ENCODE measurements around the gene MCEE. TPM values are rescaled to one million over a fixed set of nuclear protein-coding genes. Genes with fewer than 3 reads are reported as not detected.

The MCEE gene
- total RNA-seq, 1 donor from 2014 or later, result 19.5 TPM

GRCh38 chr2:71064754-71065621 is 65.0 kb downstream of the MCEE start:
- Histone ChIP-seq H3K27ac (no peak overlapping the region), H3K9me3 (no peaks in the 10 kb centered on the region), H3K4me3 (no peak overlapping the region), H3K27me3 (no peaks in the 10 kb centered on the region), H3K4me1 (peaks cover 9% of the 10 kb centered on the region), H3K36me3 (no peaks in the 10 kb centered on the region)
- DNase-seq, result no peak
- no peak for TF ChIP-seq CTCF (IDR thresholded peaks at IDR 0.05)
- peak; percentile 14 for ATAC-seq
- intact Hi-C loops (cut with DNase I), result no loop called here

GRCh38 chr2:71064110-71064611 is 65.9 kb downstream of the MCEE start:
- no peak overlapping the region for H3K4me3 ChIP-seq
- no peak for ATAC-seq
- H3K9me3 ChIP-seq, result no peaks in the 10 kb centered on the region
- DNase-seq, result no peak
- no peak for TF ChIP-seq CTCF (IDR thresholded peaks at IDR 0.05)
- no peak overlapping the region for H3K27ac ChIP-seq
- no peaks in the 10 kb centered on the region for H3K36me3 ChIP-seq
- H3K4me1 ChIP-seq, result peaks cover 1% of the 10 kb centered on the region
- intact Hi-C loops (cut with DNase I), result no loop called here
- H3K27me3 ChIP-seq, result no peaks in the 10 kb centered on the region

GRCh38 chr2:71063216-71063615 is 66.8 kb downstream of the MCEE start:
- Histone ChIP-seq H3K27me3 (no peaks in the 10 kb centered on the region), H3K4me1 (no peaks in the 10 kb centered on the region), H3K27ac (no peak overlapping the region), H3K4me3 (no peak overlapping the region), H3K9me3 (no peaks in the 10 kb centered on the region), H3K36me3 (no peaks in the 10 kb centered on the region)
- TF ChIP-seq CTCF (IDR thresholded peaks at IDR 0.05), result no peak
- DNase-seq, result no peak
- no peak for ATAC-seq
- intact Hi-C loops (cut with DNase I), result no loop called here

- Histone ChIP-seq H3K27ac (no peak overlapping the region), H3K36me3 (no peaks in the 10 kb centered on the region), H3K9me3 (no peaks in the 10 kb centered on the region), H3K4me1 (no peaks in the 10 kb centered on the region), H3K27me3 (no peaks in the 10 kb centered on the region), H3K4me3 (no peak overlapping the region)
- DNase-seq, result no peak
- intact Hi-C loops (cut with DNase I), result no loop called here
- ATAC-seq, result no peak
- no peak for TF ChIP-seq CTCF (IDR thresholded peaks at IDR 0.05)
Observed at GRCh38 chr2:71060871-71061270, 69.2 kb downstream of the MCEE start.

GRCh38 chr2:71060211-71060610 is 69.8 kb downstream of the MCEE start:
- DNase-seq (no peak), ATAC-seq (no peak)
- H3K36me3 ChIP-seq, result no peaks in the 10 kb centered on the region
- H3K9me3 ChIP-seq, result no peaks in the 10 kb centered on the region
- intact Hi-C loops (cut with DNase I), result no loop called here
- no peak overlapping the region for H3K27ac ChIP-seq
- no peak overlapping the region for H3K4me3 ChIP-seq
- H3K27me3 ChIP-seq, result no peaks in the 10 kb centered on the region
- no peaks in the 10 kb centered on the region for H3K4me1 ChIP-seq
- no peak for TF ChIP-seq CTCF (IDR thresholded peaks at IDR 0.05)

Other genes with a start within 250 kb of the MCEE start
- 0.93 TPM for gene VAX2, start 229.7 kb downstream of the MCEE start, total RNA-seq
- 2.1 TPM for gene ATP6V1B1, start 194.3 kb downstream of the MCEE start, total RNA-seq
- gene ANKRD53, start 151.6 kb downstream of the MCEE start, total RNA-seq, result 0.38 TPM
- gene TEX261, start 135.4 kb downstream of the MCEE start, total RNA-seq, result 63.1 TPM
- 126 TPM for gene NAGK, start 61.6 kb downstream of the MCEE start, total RNA-seq
- gene MPHOSPH10, start 405 bp upstream of the MCEE start, total RNA-seq, result 27.9 TPM
- gene PAIP2B, start 96.9 kb upstream of the MCEE start, total RNA-seq, result 6.3 TPM
- 114 TPM for gene ZNF638, start 201.6 kb upstream of the MCEE start, total RNA-seq

All from upper lobe of right lung (tissue), 1 donor.